AG04450 (cell line): ENCODE data around the gene TMEM203. TPM values are rescaled to one million over a fixed set of nuclear protein-coding genes. Genes with fewer than 3 reads are reported as not detected.

Experiments used
- CTCF ChIA-PET: fragments of 300-600, 350-600 bp; formaldehyde crosslinking; extraction: SDS; loops from one replicate; lab custom pipeline; 2022; ENCODE audit warnings: antibody characterized with exemption, inconsistent platforms; lab: Charles Lee
- POLR2A ChIA-PET: fragments of 350-600 bp; formaldehyde crosslinking; extraction: SDS; loops from one replicate; lab custom pipeline; 2021; ENCODE audit warnings: antibody characterized with exemption, inconsistent platforms; lab: Yijun Ruan, JAX
- DNase-seq: peaks from one replicate; pipeline ENCODE4 v3.0.0-alpha.2; 2011; ENCODE audit warnings: low read depth, low spot score
- H3K27ac ChIP-seq: one replicate; pipeline ENCODE4 v1.5.1; 2012; ENCODE audit warnings: low read depth, low read length, control low read depth
- H3K27me3 ChIP-seq: one replicate; pipeline ENCODE4 v1.6.0; 2012; ENCODE audit warnings: low read length; ENCODE audit not compliant: control insufficient read depth, insufficient read depth
- H3K4me3 ChIP-seq: 2 replicates; pipeline ENCODE4 v1.5.1; 2011; ENCODE audit warnings: mild to moderate bottlenecking, low read depth, low read length, control low read depth
- H3K9me3 ChIP-seq: 2 replicates; pipeline ENCODE4 v1.5.1; 2012; ENCODE audit warnings: low read length; ENCODE audit not compliant: control insufficient read depth, insufficient read depth
- polyA plus RNA-seq: library from polyadenylated mRNA; depleted of rRNA; stranded (reverse); fragments of >200 nt; gene quantifications from 2 replicates; pipeline ENCODE4 v1.2.3, GENCODE V29; 2011
- TF ChIP-seq, protein P1 (sequence below): IDR thresholded peaks from 2 replicates; pipeline ENCODE4 v1.5.1; 2011; ENCODE audit warnings: low read depth, low read length, control low read depth, inconsistent platforms

The TMEM203 gene
- polyA plus RNA-seq, 1 experiment, result 50.2 TPM

DNA sequence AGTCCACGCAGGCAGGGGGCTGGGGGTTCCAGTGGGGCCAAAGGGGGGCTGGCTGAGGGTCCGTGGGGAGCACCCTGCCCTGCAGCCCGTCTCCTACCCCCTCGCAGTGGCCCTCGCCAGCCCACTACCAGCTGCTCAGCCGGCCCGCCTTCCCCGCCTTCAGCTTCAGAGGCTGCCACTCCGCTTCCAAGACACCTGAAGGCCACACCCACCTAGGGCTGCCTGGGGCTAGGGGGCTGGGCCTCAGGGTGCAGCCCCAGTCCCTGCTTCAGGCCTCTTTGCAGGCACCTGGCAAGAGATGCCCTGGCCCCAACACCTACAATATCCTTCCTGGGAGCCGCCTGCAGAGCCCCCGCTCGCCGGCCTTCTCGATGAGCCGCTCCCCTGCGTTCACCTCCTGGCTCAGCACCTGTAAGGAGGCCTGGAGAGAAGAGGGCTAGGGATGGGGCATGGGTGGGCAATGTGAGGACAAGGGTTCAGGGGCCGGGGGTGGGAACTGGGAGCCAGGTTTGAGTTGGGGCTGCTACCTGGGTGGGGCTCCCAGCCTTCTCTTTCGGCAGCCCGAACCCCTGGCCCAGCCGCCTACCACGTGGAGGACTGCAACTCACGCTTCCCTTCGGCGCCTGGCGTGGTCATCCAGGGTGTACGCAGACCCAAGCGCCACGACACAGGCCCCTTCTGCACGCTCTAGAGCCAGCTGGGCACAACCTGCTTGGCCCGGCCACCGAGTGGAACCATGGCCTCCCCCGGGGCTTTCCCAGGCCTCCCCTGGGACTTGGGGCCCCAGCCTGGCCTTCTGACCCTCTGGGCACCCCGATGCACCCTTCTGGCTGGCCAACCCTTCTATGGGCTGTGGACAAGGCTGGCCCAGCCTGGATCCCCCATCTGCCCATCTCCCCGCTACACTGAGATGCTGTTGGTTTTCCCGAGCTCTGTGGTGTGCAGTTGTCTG is 47.4 kb upstream of the TMEM203 start:
- no peaks in the 10 kb centered on the region; the same call in 1 of the 2 replicates for H3K9me3 ChIP-seq
- no peak overlapping the region for H3K27ac ChIP-seq
- no peaks in the 10 kb centered on the region for H3K27me3 ChIP-seq
- TF ChIP-seq, protein P1, sequence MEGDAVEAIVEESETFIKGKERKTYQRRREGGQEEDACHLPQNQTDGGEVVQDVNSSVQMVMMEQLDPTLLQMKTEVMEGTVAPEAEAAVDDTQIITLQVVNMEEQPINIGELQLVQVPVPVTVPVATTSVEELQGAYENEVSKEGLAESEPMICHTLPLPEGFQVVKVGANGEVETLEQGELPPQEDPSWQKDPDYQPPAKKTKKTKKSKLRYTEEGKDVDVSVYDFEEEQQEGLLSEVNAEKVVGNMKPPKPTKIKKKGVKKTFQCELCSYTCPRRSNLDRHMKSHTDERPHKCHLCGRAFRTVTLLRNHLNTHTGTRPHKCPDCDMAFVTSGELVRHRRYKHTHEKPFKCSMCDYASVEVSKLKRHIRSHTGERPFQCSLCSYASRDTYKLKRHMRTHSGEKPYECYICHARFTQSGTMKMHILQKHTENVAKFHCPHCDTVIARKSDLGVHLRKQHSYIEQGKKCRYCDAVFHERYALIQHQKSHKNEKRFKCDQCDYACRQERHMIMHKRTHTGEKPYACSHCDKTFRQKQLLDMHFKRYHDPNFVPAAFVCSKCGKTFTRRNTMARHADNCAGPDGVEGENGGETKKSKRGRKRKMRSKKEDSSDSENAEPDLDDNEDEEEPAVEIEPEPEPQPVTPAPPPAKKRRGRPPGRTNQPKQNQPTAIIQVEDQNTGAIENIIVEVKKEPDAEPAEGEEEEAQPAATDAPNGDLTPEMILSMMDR, result no peak
- no peak overlapping the region for H3K4me3 ChIP-seq
- ChIA-PET POLR2A (interaction anchor here (1.4 to 8.8 kb wide), 2 partner anchors 7 to 11 kb away, joined by 5 to 146 read pairs; partner anchors contain the start of gene TUBB4B), CTCF (interaction anchor here (0.6 to 1.4 kb wide), 2 partner anchors 16 to 76 kb away, joined by 3 to 4 read pairs; no protein-coding TSS in a partner anchor)
- no peak for DNase-seq

DNA sequence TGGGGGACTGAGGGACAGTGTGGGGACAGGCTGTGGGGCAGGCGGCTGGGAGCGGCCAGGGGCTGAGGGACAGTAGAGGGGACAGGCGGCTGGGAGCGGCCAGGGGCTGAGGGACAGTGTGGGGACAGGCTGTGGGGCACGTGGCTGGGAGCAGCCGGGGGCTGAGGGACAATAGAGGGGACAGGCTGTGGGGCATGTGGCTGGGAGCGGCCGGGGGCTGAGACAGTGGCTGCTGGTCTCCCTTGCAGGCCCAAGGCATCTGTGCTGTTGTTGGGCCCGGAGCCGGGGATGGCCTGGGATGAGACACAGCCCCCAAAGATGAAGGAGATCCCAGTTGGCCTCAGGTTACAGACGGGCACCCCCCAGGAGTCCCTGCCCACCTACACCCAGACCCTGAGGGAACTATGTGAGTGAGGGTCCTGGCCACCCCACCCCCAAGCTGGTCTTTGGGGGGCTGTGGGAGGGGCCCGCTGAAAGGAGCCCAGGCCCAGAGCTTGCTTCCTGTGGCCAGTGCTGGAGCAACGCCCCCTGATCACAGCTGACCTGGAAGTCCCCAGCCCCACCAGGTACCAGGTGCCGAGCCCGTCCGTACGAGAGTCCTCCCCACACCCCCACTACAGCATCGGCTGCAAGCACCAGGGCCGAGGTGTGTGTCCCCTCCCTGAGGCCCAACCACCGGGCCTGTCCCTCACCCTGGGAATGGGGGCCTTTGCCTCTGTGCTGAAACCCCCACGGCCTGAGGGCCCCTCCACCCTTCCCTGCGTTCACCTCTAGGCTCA is 46.2 kb upstream of the TMEM203 start:
- ChIA-PET CTCF (interaction anchor here (1.4 kb wide), 1 partner anchor 15 kb away, joined by 4 read pairs; no protein-coding TSS in a partner anchor), POLR2A (interaction anchor here (8.8 kb wide), 1 partner anchor 10 kb away, joined by 146 read pairs; the partner anchor contains the start of gene TUBB4B)
- TF ChIP-seq, protein P1, result no peak
- no peak for DNase-seq
- Histone ChIP-seq H3K9me3 (no peaks in the 10 kb centered on the region; the same call in 1 of the 2 replicates), H3K4me3 (no peak overlapping the region), H3K27ac (no peak overlapping the region), H3K27me3 (no peaks in the 10 kb centered on the region)

DNA sequence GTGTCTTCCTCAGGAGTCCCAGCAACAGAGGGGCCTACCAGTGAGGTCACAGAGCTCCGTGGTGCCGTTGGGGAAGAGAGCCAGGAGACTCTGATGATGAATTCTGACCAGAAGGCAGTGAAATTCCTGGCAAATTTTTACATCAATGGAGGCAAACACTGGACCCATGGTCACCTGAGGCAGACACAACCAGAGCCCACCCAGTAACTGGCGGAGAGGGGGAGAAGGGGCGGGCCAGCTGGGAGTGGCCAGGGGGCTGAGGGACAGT is 45.7 kb upstream of the TMEM203 start, which contains the start of gene STPG3:
Gene STPG3 (plus strand): TSS at position 93 of the 268 bp plus-strand sequence. CDS start 1 bp downstream, at position 94.
- TF ChIP-seq, protein P1, result no peak
- ChIA-PET POLR2A (interaction anchor here (8.8 kb wide), 1 partner anchor 9 kb away, joined by 146 read pairs; the partner anchor contains the start of gene TUBB4B), CTCF (interaction anchor here (0.6 kb wide), 1 partner anchor 14 kb away, joined by 3 read pairs; no protein-coding TSS in a partner anchor)
- Histone ChIP-seq H3K27me3 (no peaks in the 10 kb centered on the region), H3K9me3 (no peaks in the 10 kb centered on the region; the same call in 1 of the 2 replicates), H3K27ac (no peak within 1 kb of the TSS), H3K4me3 (no peak within 1 kb of the TSS)
- DNase-seq, result no peak

DNA sequence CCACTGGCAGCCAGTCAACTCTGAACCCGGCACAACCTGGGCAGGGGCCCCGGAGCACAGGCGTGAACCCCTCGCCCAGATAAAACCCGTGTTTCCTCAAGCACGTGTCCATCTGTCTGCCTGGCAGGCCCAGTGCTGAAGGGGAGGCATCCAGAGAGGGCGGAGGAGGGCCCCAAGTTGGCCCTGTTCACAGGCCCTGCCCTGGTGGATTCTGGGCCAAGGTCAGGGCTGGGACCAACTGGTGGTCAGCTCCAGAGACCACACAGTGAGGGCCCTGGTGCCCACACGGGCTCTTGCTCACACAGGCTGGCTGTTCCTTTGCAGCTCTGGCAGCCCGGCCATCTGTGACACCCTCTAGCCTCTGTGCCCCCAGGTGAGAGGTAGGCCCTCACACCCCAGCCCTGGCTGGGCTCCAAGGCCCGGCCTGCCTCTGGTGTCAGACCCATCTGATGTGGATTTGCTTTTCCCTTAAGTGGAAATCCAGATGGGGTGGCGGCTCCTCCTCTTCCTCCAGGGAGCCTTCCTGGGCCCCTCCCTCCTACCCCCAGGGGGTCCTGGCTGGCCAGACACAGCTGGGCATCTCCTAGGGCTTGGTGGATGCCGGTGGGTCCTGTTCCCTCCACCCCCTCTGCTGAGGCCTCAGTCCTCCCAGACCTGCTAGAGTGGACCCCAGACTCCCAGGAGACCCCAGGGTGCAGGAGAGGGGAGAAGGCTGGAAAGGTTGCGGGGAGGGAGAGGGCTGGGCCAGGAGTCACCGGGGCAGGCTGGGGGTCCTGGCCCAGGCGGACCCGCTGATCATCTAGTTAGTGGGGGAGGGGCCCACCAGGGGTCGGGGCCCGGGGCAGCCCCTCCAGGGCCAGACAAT is 45.1 kb upstream of the TMEM203 start:
- DNase-seq, result no peak
- Histone ChIP-seq H3K4me3 (no peak overlapping the region), H3K27me3 (no peaks in the 10 kb centered on the region), H3K9me3 (no peaks in the 10 kb centered on the region; the same call in 1 of the 2 replicates), H3K27ac (no peak overlapping the region)
- ChIA-PET CTCF (interaction anchor here (0.6 to 3.4 kb wide), 2 partner anchors 14 kb away, joined by 3 to 18 read pairs; no protein-coding TSS in a partner anchor), POLR2A (interaction anchor here (8.8 kb wide), 1 partner anchor 9 kb away, joined by 146 read pairs; the partner anchor contains the start of gene TUBB4B)
- TF ChIP-seq, protein P1, result no peak
